IPS-NIHi11 (cell line): ENCODE measurements around the gene SLCO2B1.

Source experiments
- DNase-seq: peaks from one replicate; pipeline ENCODE4 v3.0.0; 2012; ENCODE audit warnings: mixed read lengths, low spot score

The SLCO2B1 gene

GRCh38 chr11:75145196-75145971, 5.5 kb upstream of the SLCO2B1 start:
- no peak for DNase-seq

DNA sequence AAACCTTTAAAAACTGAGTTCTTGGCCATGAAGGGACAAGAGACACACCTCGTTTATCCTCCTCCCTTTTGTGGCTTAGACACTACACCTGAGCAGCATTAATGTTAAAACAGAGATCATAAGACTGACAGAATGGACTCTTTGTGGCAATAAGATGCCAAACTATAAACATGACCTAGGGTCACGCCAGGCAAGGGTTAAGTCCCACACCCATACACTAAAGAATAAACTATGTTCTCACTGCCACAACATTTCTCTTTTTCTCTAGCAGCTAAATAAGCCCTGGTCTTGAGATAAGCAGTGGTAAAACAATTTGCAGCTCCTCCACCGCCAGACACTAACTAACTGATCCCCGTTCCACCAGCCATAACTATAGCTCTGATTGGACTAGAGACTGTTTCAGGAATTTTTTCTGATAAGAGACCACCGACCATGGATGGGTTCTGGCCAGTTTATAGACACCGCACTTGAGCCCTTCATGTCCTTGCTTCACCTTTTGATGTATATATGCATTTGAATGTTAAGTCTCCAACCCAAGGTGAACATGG, 4.9 kb upstream of the SLCO2B1 start:
- no peak for DNase-seq

DNA sequence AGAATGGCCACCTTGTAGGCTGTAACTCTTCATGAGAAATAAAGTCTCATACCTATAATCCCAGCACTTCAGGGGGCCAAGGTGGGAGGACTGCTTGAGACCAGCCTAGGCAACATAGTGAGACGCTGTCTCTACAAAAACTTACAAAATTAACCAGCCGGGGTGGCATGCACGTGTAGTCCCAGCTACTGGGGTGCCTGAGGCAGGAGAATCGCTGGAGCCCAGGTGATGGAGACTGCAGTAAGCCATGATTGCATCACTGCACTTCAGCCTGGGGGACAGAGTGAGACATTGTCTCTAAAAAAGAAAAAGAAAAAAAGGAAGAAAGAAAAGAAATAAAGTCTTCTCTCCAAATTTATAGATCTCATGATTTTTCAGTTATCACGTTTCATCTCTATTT, 4.2 kb upstream of the SLCO2B1 start:
- no peak for DNase-seq

DNA sequence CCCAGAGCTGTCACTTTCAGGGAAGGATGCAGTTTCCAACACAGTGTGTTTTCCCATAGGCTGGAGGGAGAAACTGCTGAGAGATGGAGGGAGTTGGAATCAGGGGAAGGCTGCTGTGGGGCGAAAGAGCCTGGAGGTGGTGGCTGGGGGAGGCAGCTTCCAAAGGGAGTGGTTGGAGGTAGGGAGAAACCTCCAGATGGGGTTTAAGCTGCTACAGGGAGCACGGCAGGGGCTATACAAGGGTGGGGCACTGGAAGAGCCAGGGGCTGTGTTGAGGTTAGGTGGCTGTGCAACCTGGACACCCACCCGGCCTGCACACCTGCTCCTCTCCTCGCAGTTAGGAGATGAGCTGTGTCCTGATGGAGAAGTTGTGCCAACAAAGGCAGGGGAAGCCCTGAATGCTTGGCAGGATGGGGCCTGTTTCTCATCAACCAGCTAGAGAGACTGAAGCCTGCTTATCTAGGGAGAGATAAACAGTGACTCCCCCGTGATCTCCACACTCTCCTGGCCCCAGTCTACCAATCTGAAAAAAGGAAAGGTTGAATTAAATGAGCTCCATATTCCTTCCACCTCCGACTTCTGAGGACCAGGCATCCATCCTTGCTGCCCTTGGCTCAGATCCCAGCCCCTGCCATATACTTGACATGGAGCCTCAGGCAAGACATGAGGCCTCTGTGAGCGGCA, 3.6 kb upstream of the SLCO2B1 start:
- no peak for DNase-seq

DNA sequence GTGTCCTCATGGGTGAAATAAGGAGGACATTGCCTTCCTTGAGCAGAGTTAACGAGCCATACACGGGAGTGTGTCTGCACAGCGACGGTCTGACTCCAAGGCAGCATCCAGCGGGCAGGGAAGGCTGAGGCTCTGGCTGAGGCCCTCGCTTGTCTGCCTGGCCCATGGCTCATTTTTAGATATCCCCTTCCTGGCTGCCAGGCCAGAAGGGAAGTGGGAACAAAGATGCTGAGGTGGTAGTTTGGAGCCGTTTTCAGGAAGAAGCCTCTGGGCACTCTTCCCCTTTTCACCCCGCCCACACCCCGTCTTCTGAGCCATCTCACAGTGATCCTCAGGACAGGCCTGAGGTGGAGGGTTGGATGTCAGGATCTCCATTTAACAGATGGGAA, 3.0 kb upstream of the SLCO2B1 start:
- DNase-seq: no peak

DNA sequence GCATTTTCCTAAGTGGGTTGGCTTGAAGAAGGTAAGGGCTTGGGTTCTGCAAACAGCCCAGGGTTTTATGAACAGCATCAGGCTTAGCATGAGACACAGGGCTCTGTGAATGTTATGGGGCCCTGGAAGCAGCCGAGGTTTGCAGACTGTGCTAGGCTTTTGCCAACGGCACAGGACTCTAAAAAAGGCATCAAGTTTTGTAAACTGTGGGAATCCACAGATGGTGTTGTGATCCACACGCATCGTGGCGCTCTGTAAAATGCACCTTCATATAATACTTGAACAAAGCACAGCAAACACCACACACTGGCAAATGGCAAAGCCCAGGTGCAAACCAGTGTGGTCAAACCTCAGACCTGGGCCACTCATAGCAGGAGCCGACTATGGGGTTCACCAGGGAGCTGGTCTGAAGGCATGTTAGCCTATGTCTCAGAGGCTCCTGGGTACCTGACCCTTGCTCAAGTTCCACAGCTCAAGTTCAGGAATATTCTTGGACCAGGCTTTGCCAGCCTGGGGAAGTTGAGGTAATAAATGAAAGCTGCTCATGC, 2.4 kb upstream of the SLCO2B1 start:
- DNase-seq: no peak

- no peak for DNase-seq
Observed at GRCh38 chr11:75149766-75150465, 991 bp upstream of the SLCO2B1 start.

DNA sequence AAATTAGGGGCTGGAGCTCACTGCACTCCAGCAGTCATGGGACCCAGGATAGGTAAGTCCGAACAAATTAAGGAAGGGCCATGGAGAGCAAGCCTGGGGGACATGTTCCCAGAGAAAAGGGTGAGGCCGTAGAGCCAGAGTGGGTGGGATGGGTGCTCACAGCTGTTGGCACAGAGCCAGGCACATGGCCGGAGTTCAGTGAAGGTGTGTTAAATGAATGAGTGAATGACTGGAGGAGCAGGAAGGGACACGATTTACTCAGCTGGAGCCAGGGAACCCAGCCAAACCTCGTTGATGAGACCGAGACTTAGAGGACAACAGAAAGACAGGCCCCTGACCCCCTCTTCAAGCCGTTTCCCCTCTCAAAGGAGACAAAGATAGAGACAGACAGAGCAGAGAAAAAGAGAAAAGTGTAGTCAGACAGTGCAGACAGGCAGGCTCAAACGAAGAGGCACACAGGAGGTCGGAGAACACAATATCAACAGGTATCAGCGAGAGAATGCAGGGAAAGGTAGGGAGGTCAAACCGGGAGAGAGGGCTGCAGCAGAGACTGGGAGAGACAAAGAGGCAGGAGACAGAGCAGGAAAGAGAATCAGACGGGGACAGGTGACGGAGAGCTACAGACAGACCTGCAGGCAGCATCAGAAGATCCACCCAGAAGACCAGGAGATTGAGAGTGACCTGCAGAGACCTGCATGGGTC, 590 bp downstream of the SLCO2B1 start:
- no peak for DNase-seq

DNA sequence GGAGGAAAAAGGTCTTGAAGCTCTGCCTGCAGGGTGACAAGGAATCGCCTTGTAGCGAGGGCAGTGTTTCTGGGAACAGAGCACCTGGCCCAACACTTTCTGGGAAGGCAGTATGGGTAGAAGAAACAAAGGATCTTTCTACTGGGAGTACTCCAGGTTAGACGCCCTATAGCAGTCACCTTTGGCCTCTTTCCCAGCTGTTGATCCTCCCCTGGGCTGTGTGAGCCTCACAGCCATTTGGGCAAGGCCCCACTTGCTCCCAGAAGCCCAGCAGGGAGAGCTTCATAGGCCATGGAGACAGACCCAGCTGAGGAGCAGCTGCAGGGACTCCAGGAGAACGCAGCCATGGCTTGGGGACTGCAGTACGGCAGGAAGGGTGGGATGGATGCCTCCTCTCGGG, 1.2 kb downstream of the SLCO2B1 start:
- DNase-seq: no peak

DNA sequence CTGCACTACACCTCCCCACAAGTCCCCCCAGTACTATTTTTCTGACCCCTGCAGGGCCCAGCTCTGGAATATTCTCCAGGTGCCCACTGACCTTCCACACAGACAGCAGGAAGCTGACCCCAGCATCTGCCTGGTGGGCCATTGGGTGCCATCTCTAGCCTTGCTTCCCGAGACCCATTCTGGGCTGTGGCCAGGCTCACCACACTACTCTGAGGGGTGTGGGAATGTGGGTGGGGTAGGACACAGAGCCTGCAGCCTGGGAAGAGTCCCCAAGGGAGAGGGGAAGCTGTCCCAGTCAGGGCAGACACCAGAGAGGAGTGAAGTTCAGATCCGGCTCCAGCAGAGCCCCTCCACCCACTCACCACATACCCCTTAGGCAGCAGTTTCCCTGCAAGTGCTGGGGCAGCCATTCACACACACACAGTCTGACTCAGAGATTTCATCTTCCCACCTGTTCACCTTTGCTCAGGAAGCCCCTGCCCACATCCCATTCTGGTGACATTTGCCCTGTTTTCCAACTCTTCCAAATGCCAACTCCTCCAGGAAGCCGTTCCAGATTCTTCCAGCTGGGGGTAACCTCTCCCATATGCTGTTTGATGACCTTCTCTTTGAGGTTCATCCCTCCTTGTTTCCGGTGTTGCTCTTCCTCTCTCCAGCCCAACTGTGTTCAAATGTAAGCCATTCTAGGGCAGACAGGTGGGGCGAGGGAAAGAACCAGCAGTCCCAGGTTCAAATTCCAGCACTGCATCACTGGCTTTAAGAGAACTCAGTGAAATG, 1.9 kb downstream of the SLCO2B1 start:
- DNase-seq: no peak

DNA sequence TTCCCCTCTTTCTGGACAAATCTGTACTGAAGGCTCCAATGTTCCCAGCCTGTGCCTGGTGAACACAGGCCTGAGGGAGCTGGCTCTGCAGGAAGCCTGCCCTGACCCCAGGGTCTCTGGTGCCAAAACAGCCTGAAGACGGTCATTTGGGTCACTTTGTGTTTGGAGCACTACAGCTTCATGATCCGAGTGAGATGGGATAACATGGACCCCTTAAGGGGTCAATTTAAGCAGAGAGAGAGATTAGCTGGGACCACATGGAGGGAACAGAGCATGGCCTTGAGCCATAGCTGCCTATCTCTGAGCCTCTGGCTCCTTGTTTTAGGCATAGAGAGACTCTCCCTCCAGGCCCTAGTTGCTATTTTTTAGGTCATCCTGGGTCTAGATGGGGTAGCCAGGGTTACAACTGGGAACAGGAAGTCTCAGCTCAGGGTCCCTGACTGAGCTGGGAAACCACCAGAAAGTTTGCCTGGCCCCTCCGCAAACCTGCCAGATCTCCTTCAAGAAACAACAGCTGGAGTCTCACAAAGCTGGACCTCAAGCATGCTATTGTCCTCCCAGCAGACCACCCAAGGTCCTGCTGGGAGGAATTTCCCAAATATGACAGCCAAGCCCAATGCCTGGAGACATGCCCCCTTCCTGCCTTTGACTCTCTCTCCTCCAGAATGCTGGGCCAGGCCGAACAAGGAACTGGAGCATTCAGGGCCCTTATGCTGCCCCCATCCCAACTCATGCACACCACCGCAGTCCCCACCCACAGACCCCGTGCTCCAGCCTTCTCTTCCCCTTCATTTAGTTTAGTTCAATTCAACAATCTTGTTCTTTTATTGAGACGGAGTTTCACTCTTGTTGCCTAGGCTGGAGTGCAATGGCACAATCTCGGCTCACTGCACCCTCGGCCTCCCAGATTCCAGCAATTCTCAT, 4.0 kb downstream of the SLCO2B1 start:
- DNase-seq: no peak

DNA sequence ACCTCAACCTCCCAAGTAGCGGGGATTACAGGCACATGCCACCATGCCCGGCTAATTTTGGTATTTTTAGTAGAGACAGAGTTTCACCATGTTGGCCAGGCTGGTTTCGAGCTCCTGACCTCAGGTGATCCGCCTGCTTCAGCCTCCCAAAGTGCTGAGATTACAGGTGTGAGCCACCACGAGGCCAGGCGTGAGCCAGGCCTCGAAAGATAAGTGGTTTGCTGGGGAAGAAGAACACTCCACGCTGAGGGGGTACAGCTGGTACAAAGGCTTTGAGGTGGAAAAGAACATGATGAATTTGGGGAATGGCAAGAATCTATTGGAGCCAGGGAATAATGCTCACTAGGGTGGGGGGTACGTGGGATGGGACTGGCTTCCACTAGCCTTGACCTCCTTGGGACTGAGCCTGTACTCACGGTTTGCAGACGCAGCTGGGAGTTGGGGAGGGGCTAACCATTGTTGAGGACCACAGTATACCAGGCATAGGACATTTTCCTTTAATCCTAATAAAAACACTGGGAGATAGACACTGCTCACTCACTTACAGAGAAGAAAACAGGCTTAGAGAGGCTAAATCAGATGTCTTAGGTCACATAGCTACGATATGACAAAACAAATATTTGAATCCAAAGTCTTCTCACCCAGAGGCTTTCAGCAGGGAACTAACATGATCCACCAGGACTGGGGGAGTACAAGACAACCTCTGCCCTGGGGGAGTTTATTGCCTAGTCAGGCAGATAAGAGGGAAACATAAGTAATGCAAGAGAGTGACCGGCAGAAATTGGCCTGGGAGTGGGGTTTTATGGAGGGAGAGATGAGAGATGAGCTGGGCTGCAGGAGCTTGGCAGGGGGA, 4.9 kb downstream of the SLCO2B1 start:
- DNase-seq: no peak

- DNase-seq: no peak
Observed at GRCh38 chr11:75158241-75158640, 7.3 kb downstream of the SLCO2B1 start.

GRCh38 chr11:75158696-75159150, 7.8 kb downstream of the SLCO2B1 start:
- DNase-seq: no peak

GRCh38 chr11:75159151-75159953, 8.4 kb downstream of the SLCO2B1 start:
- peak; percentile 64 for DNase-seq

DNA sequence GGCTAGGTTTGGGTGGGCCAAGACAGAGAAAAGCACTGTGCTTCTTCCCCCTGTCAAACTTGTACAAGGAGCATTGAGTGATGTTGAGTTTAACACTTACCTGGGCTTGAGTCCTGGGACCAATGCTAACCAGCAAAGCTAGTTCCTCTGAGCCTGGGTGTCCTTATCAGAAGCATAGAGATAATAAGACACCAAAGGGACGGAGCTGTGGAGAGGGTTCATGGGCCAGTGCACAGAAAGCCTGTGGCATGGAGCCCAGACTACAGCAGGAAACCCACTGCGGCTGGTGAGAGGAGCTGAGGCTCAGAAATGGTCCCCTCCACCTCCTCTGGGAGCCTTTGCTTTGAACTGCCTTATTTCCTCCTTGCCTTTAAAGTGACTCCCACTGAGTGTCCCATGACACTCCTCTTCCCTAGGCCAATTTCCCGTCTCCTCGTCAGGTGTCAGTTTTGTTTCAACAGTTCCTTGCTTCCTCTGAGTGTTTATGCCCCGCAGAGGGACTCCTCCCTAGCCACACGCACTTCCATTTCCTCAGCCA, 9.4 kb downstream of the SLCO2B1 start:
- DNase-seq: no peak

DNA sequence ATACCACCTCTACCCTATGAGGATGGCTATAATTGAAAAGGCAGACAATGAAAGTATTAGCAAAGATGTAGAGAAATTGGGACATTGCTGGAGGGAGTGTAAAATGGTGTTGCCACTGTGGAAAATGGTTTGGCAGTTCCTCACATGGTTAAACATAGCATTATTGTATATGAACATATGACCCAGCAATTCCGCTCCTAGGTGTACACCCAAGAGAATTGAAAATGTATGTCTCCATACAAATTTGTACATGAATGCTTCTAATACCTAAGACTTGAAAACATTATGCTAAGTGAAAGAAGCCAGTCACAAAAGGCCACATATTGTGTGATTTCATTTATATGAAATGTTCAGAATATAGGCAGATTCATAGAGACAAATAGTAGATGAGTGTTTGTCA, 10.0 kb downstream of the SLCO2B1 start:
- DNase-seq: no peak
